Measurements from ENCODE around the gene TSPAN2.

GRCh38 chr1:115136706-115137105 lies 47.4 kb upstream of the TSPAN2 start:
- TF ChIP-seq, protein P1, sequence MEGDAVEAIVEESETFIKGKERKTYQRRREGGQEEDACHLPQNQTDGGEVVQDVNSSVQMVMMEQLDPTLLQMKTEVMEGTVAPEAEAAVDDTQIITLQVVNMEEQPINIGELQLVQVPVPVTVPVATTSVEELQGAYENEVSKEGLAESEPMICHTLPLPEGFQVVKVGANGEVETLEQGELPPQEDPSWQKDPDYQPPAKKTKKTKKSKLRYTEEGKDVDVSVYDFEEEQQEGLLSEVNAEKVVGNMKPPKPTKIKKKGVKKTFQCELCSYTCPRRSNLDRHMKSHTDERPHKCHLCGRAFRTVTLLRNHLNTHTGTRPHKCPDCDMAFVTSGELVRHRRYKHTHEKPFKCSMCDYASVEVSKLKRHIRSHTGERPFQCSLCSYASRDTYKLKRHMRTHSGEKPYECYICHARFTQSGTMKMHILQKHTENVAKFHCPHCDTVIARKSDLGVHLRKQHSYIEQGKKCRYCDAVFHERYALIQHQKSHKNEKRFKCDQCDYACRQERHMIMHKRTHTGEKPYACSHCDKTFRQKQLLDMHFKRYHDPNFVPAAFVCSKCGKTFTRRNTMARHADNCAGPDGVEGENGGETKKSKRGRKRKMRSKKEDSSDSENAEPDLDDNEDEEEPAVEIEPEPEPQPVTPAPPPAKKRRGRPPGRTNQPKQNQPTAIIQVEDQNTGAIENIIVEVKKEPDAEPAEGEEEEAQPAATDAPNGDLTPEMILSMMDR (IDR thresholded peaks at IDR 0.05): no peak
- TF ChIP-seq POLR2A (IDR thresholded peaks at IDR 0.05): no peak

Data from esophagus squamous epithelium (tissue), 4 donors.